ENCODE measurements around the gene SLFN12L.

GRCh38 chr17:35568561-35568960 lies 31.1 kb upstream of the SLFN12L start:
- TF ChIP-seq CTCF (IDR thresholded peaks at IDR 0.05) (no peak), POLR2A (IDR thresholded peaks at IDR 0.05) (no peak)
